ENCODE measurements around the gene MAML2. TPM values are rescaled to one million over a fixed set of nuclear protein-coding genes. Genes with fewer than 3 reads are reported as not detected.

Gene MAML2
- total and polyA plus RNA-seq, 7 donors = 2.8 to 20.7 (median 11.8) TPM

- Histone ChIP-seq H3K27me3 (no peaks in the 10 kb centered on the region), H3K4me1 (peaks cover 0 to 50% (median 39%) of the 10 kb centered on the region in 4 donors), H3K36me3 (no peaks in the 10 kb centered on the region), H3K9me3 (no peaks in the 10 kb centered on the region), H3K4me3 (peak overlapping the region in 1 of 4 donors; percentile 0), H3K27ac (peak overlapping the region; percentile 69 to 83 (median 76))
- TF ChIP-seq POLR2A (IDR thresholded peaks at IDR 0.05) (no peak), POLR2AphosphoS5 (IDR thresholded peaks at IDR 0.05) (peak in 1 of 4 donors; percentile 25), EP300 (IDR thresholded peaks at IDR 0.05) (peak in 1 of 4 donors; percentile 5), CTCF (IDR thresholded peaks at IDR 0.05) (no peak)
- peak; percentile 91 for DNase-seq
- intact Hi-C loops (cut with DNase I) = no loop called here
- WGBS, 2 donors = 65 to 79% methylated on average over 9 of the region's 9 CpGs
These were observed 187.2 kb downstream of the MAML2 start for GRCh38 chr11:96155627-96156378.

GRCh38 chr11:96154802-96155520 is 188.0 kb downstream of the MAML2 start:
- TF ChIP-seq POLR2AphosphoS5 (IDR thresholded peaks at IDR 0.05) (no peak), POLR2A (IDR thresholded peaks at IDR 0.05) (no peak), EP300 (IDR thresholded peaks at IDR 0.05) (no peak), CTCF (IDR thresholded peaks at IDR 0.05) (no peak)
- no peak for DNase-seq
- H3K27me3 ChIP-seq = no peaks in the 10 kb centered on the region
- H3K9me3 ChIP-seq = no peaks in the 10 kb centered on the region
- intact Hi-C loops (cut with DNase I) = no loop called here
- peak overlapping the region; percentile 45 to 83 (median 76) for H3K27ac ChIP-seq
- no peaks in the 10 kb centered on the region for H3K36me3 ChIP-seq
- 80 to 82% methylated on average over 7 of the region's 7 CpGs for WGBS, 2 donors
- peaks cover 0 to 46% (median 37%) of the 10 kb centered on the region in 4 donors for H3K4me1 ChIP-seq
- peak overlapping the region in 1 of 4 donors; percentile 0 for H3K4me3 ChIP-seq

GRCh38 chr11:96152623-96153022 is 190.4 kb downstream of the MAML2 start:
- Histone ChIP-seq H3K4me1 (peaks cover 0 to 39% (median 33%) of the 10 kb centered on the region in 4 donors), H3K36me3 (no peaks in the 10 kb centered on the region), H3K4me3 (no peak overlapping the region), H3K9me3 (no peaks in the 10 kb centered on the region), H3K27ac (no peak overlapping the region), H3K27me3 (no peaks in the 10 kb centered on the region)
- TF ChIP-seq POLR2AphosphoS5 (IDR thresholded peaks at IDR 0.05) (no peak), CTCF (IDR thresholded peaks at IDR 0.05) (no peak), POLR2A (IDR thresholded peaks at IDR 0.05) (no peak), EP300 (IDR thresholded peaks at IDR 0.05) (no peak)
- DNase-seq = no peak
- 93 to 96% methylated on average over 1 of the region's 1 CpG for WGBS, 2 donors
- intact Hi-C loops (cut with DNase I) = no loop called here

- Histone ChIP-seq H3K27ac (no peak overlapping the region), H3K4me1 (peaks cover 0 to 27% (median 23%) of the 10 kb centered on the region in 4 donors), H3K4me3 (no peak overlapping the region), H3K36me3 (no peaks in the 10 kb centered on the region), H3K9me3 (no peaks in the 10 kb centered on the region), H3K27me3 (no peaks in the 10 kb centered on the region)
- 83 to 93% methylated on average over 3 of the region's 3 CpGs for WGBS, 2 donors
- DNase-seq = no peak
- TF ChIP-seq POLR2A (IDR thresholded peaks at IDR 0.05) (no peak), POLR2AphosphoS5 (IDR thresholded peaks at IDR 0.05) (no peak), CTCF (IDR thresholded peaks at IDR 0.05) (no peak), EP300 (IDR thresholded peaks at IDR 0.05) (no peak)
- intact Hi-C loops (cut with DNase I) = no loop called here
These were observed 191.5 kb downstream of the MAML2 start for GRCh38 chr11:96151501-96151900.
